Activated naive CD8-positive, alpha-beta T cell treated with anti-CD3 and anti-CD28 coated beads, Interleukin-2, amount 10 ng/mL, durations not matched to agents 7 days and 5 days (primary cell): ENCODE data around the gene NAALADL2. TPM values are rescaled to one million over a fixed set of nuclear protein-coding genes. Genes with fewer than 3 reads are reported as not detected.

Experiments
- ATAC-seq: fragments of 150-1000 bp; cut with Tn5 transposase; one replicate; pipeline ENCODE4 v1.10.0; 2021; ENCODE audit warnings: low read depth, moderate library complexity
- POLR2A ChIA-PET: fragments of 350-600 bp; sonication (Branson Sonifier 250); formaldehyde crosslinking; loops from one replicate; lab custom pipeline; 2021; ENCODE audit warnings: antibody characterized with exemption; lab: Charles Lee
- DNase-seq: peaks from one replicate; pipeline ENCODE4 v3.0.0; 2021
- H3K27ac Mint-ChIP-seq: one replicate; pipeline ENCODE4 v1.8.0; 2022; ENCODE audit warnings: mild to moderate bottlenecking, mixed read lengths
- H3K27me3 Mint-ChIP-seq: one replicate; pipeline ENCODE4 v1.8.0; 2022; ENCODE audit warnings: mild to moderate bottlenecking, moderate library complexity, mixed read lengths
- H3K36me3 Mint-ChIP-seq: one replicate; pipeline ENCODE4 v1.8.0; 2021; ENCODE audit warnings: mild to moderate bottlenecking, mixed read lengths
- H3K4me1 Mint-ChIP-seq: one replicate; pipeline ENCODE4 v1.8.0; 2021; ENCODE audit warnings: mixed read lengths
- H3K4me3 Mint-ChIP-seq: one replicate; pipeline ENCODE4 v1.8.0; 2022; ENCODE audit warnings: mild to moderate bottlenecking, moderate library complexity, mixed read lengths
- H3K9me3 Mint-ChIP-seq: one replicate; pipeline ENCODE4 v1.8.0; 2021; ENCODE audit warnings: mixed read lengths
- total RNA-seq, 2 experiments: library from RNA; stranded (reverse); gene quantifications; one replicate each; pipeline ENCODE4 v1.2.3, GENCODE V29; 2021

Gene NAALADL2
- total RNA-seq, 2 experiments from 2014 or later = not detected

DNA sequence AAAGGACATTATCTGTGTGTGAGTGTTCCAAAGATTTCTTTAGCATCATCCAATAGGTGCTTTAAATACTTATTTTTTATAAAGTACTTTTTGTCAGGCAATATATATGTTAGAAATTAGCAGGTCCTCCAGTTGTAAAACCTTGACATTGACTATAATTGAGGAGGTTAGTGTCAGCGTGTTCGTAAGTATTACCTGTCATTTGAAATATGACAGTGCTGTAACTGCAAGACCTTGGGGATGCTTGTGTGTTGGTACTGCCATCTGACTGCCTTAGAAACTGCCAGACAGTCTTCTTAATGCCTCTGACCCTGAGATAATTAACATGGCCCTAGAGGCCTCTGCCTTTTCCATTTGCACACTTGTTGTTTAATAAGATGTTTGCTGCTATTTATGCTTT lies 170.7 kb downstream of the NAALADL2 start:
- no peaks in the 10 kb centered on the region for H3K27me3 Mint-ChIP-seq
- DNase-seq = no peak
- H3K27ac Mint-ChIP-seq = no peak overlapping the region
- ATAC-seq = no peak
- no peak overlapping the region for H3K4me3 Mint-ChIP-seq
- H3K4me1 Mint-ChIP-seq = no peaks in the 10 kb centered on the region
- POLR2A ChIA-PET = no interaction called here
- H3K9me3 Mint-ChIP-seq = peaks cover 2% of the 10 kb centered on the region
- no peaks in the 10 kb centered on the region for H3K36me3 Mint-ChIP-seq

DNA sequence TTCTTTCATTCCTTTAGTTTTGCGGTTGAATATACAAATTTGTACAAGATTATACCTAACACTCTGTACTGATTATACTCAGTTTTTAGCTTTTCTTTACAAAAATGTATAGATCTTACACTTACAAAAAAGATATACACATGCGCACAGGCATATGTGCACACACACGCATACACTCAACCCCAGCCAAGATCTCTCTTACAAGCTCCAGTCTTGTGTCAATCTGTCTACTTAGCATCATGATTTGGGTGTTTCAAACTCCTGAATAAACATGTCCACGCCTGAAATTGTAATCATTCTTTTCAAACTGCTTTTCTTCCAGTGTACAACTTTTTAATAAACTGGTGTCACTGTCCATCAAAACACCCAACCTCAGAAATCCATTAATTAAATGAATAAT lies 180.7 kb downstream of the NAALADL2 start:
- no peaks in the 10 kb centered on the region for H3K36me3 Mint-ChIP-seq
- H3K27me3 Mint-ChIP-seq = no peaks in the 10 kb centered on the region
- ATAC-seq = no peak
- POLR2A ChIA-PET = no interaction called here
- no peaks in the 10 kb centered on the region for H3K4me1 Mint-ChIP-seq
- no peak overlapping the region for H3K27ac Mint-ChIP-seq
- no peak overlapping the region for H3K4me3 Mint-ChIP-seq
- peaks cover 2% of the 10 kb centered on the region for H3K9me3 Mint-ChIP-seq
- DNase-seq = no peak

DNA sequence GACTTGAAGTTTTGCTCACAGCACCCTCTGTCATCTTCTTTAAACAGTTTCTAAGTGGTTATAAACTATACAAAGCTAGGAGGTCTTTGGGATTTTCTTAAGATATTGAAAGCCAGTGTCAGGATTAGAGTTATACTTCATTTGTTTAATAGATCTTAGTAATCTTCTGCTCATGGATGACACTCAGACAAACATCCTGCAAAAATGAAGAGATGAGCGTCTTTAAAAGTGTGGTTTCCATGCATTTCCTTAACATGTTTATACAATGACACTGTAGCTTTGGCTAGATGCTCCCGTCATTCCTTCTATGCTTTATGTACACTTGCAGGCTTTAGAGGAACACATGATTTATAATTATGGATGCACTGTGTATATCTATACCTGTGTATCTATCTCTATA lies 182.2 kb downstream of the NAALADL2 start:
- Mint-ChIP-seq H3K9me3 (no peaks in the 10 kb centered on the region), H3K4me3 (no peak overlapping the region), H3K4me1 (no peaks in the 10 kb centered on the region), H3K36me3 (no peaks in the 10 kb centered on the region), H3K27me3 (no peaks in the 10 kb centered on the region), H3K27ac (no peak overlapping the region)
- no peak for DNase-seq
- ATAC-seq = no peak
- POLR2A ChIA-PET = no interaction called here

DNA sequence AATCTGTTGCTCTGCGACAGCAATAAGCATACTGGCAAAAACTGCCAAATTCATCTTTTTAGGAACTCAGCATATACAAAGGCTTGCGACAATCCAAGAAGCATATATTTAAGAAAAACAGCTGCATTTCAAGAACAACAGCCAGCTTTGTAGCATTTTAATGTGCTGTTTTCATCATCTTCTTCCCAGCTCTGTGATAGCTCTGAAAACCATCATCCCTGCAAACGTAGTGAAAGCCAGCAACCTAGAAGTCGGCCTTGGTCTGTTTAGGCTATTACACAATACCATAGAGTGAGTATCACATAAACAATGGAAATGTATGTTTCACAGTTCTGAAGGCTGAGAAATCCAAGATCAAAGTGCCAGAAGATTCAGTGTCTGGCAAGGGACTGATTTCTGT lies 187.5 kb downstream of the NAALADL2 start:
- ATAC-seq = no peak

DNA sequence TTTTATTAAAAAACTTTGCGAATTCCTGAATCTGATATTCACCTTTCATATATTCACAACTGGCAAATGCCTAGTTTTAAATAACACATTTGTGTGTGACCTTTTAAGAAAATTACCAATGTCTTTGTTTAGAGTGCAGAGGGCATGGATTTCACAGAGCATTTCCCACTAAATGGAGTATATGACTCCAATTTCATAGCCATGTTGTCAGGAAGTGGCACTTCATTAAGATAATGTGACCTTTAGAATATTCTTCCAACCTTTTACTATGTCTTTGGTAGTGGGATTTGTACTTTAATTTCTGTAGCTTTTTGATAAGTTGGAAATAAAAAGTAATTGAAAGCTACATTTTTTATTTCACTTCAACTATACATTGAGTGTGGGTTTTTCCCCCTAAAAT lies 188.7 kb downstream of the NAALADL2 start:
- ATAC-seq (no peak), DNase-seq (no peak)
- POLR2A ChIA-PET = no interaction called here
- no peak overlapping the region for H3K27ac Mint-ChIP-seq
- no peaks in the 10 kb centered on the region for H3K4me1 Mint-ChIP-seq
- no peak overlapping the region for H3K4me3 Mint-ChIP-seq
- H3K27me3 Mint-ChIP-seq = no peaks in the 10 kb centered on the region
- no peaks in the 10 kb centered on the region for H3K36me3 Mint-ChIP-seq
- H3K9me3 Mint-ChIP-seq = peaks cover 4% of the 10 kb centered on the region

More for the DNA sequence above, 187.5 kb downstream of the NAALADL2 start:
- peaks cover 3% of the 10 kb centered on the region for H3K9me3 Mint-ChIP-seq
- POLR2A ChIA-PET = no interaction called here
- DNase-seq = no peak
- no peak overlapping the region for H3K4me3 Mint-ChIP-seq
- no peaks in the 10 kb centered on the region for H3K4me1 Mint-ChIP-seq
- no peaks in the 10 kb centered on the region for H3K36me3 Mint-ChIP-seq
- no peak overlapping the region for H3K27ac Mint-ChIP-seq
- no peaks in the 10 kb centered on the region for H3K27me3 Mint-ChIP-seq

DNA sequence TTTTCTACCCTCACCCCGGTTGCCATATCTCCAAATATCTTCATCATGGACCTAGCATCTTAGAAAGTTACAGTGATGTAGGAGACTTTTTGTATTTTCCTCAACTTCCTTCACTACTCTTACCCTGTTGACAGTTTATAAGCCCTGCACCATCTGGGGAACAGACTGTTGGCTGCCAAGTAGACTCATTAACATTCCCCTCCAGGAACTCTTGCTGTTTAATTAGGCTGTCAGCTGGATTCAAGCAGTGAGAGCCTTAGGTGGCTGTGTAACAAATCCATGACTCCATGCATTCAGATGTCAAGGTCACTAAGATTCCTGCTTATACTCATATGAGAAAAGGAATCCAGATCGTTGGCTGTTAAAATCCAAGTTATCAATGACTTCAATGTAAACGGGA lies 198.3 kb downstream of the NAALADL2 start:
- no peak overlapping the region for H3K4me3 Mint-ChIP-seq
- no peaks in the 10 kb centered on the region for H3K36me3 Mint-ChIP-seq
- no peaks in the 10 kb centered on the region for H3K4me1 Mint-ChIP-seq
- H3K27ac Mint-ChIP-seq = no peak overlapping the region
- ATAC-seq (no peak), DNase-seq (no peak)
- H3K9me3 Mint-ChIP-seq = peaks cover 7% of the 10 kb centered on the region
- H3K27me3 Mint-ChIP-seq = no peaks in the 10 kb centered on the region
- POLR2A ChIA-PET = no interaction called here

DNA sequence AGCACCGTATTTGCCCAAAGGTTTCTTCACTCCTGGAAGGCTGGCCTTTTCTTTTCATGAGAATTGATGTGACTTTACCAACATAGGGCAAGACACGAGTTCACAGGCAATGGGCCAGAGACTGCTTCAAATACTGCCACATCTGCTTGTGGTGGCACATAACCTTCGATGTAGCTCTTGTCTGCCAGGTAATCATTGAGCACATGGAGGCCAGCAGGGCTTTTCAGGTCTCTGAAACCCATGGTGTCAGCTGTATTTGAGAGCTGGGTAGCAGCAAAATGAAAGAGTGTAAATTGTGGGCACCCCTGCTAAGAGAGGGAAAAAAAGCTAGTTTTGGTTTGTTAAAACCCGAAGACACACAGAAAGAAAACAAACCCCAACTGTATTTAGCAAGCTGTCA lies 200.7 kb downstream of the NAALADL2 start:
- POLR2A ChIA-PET = no interaction called here
- Mint-ChIP-seq H3K36me3 (no peaks in the 10 kb centered on the region), H3K27ac (no peak overlapping the region), H3K27me3 (no peaks in the 10 kb centered on the region), H3K4me1 (no peaks in the 10 kb centered on the region), H3K9me3 (peaks cover 2% of the 10 kb centered on the region), H3K4me3 (no peak overlapping the region)
- ATAC-seq = no peak
- no peak for DNase-seq

DNA sequence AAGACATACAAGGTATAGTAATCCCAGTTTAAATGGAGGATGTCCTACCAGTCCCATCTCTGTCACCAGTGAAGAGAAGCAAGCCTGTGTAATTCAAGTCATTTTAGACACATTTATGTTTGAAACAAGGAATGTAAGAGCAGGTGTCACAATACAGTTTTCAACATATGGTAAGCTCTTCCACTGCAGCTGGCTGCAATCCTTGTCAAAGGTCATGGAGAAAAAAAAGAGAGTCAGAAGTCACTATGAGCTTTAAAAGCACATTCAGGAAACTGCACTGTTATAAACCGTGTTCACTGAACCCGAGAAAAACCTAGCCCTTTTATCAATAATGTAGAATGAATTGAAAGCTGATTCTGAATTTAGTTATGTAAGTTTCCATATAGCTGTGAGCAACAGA lies 206.4 kb downstream of the NAALADL2 start:
- H3K9me3 Mint-ChIP-seq = peaks cover 1% of the 10 kb centered on the region

DNA sequence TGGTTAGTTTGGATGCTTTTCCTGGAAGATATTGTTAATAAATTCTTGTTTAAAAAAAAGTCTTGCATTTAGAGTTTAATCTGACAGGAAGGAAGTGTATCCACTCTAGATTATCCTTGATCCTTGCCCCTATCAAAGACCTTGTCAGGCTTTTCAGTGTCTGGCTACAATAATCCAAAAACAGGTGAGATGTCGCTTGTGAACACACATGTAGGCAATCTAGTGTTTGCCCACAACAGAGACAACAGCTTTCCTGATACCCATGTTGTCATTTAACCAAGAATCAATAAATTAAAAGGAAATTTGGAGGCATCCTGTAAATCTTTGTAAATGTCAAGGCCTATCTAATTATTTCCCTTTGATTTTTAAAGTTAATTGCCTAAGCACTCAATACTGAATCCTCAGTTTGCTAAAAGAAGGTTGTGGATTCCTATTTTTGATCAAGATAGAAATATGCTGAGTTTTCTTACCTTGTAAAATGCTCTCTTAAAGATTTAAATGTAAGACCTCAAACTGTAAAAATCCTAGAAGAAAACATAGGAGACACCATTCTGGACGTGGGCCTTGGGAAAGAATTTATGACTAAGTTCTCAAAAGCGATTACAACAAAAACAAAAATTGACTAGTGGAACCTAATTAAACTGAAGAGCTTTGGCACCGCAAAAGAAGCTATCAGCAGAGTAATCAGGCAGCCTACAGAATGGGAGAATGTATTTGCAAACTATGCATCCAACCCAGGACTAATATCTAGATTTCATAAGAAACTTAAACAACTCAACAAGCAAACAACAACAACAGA lies 207.7 kb downstream of the NAALADL2 start:
- Mint-ChIP-seq H3K36me3 (no peaks in the 10 kb centered on the region), H3K4me3 (no peak overlapping the region), H3K27ac (no peak overlapping the region), H3K9me3 (no peaks in the 10 kb centered on the region), H3K4me1 (no peaks in the 10 kb centered on the region), H3K27me3 (no peaks in the 10 kb centered on the region)
- ATAC-seq (no peak), DNase-seq (no peak)
- POLR2A ChIA-PET = no interaction called here

More for the DNA sequence above, 206.4 kb downstream of the NAALADL2 start:
- DNase-seq = no peak
- H3K4me3 Mint-ChIP-seq = no peak overlapping the region
- no peak for ATAC-seq
- POLR2A ChIA-PET = no interaction called here
- no peaks in the 10 kb centered on the region for H3K36me3 Mint-ChIP-seq
- H3K27me3 Mint-ChIP-seq = no peaks in the 10 kb centered on the region
- no peaks in the 10 kb centered on the region for H3K4me1 Mint-ChIP-seq
- no peak overlapping the region for H3K27ac Mint-ChIP-seq

DNA sequence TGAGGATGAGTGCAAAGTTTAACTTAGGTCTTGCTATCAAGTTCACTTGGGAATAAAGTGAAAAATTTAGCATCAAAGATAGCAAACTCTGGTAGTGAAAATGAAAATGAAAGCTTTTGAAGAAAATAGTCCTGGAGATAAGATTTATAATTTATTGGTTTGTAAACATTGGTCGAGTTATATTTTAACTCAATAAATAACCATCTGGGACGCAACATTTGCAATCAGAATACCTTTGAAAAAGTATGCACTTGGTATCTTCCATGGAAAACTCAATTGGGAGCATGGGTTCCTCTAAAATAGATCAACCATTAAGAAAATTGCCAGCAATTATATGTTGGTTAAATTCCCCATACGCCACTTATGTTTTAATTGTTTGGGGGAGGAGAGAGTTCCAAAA lies 209.5 kb downstream of the NAALADL2 start:
- Mint-ChIP-seq H3K4me1 (no peaks in the 10 kb centered on the region), H3K9me3 (no peaks in the 10 kb centered on the region), H3K27me3 (no peaks in the 10 kb centered on the region), H3K36me3 (no peaks in the 10 kb centered on the region), H3K4me3 (no peak overlapping the region), H3K27ac (no peak overlapping the region)
- POLR2A ChIA-PET = no interaction called here
- ATAC-seq (no peak), DNase-seq (no peak)

DNA sequence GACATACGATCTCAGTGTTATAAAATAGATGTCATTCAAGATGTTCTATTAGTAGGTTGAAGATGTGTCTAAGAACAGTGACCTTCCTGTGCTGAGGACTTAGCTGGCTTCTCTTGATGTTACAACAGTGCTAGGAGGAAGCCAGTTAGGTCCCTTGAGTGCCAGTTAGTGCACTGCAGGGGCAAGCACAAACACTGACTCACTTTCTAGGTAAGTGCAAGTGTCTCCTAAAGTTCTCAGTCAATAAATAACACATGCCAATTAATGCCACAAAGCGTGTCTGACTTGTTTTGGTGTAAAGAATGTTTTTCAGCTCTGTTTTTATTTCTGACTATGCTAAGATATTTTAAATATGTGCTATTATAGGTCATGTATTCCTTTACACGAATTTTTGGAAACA lies 211.8 kb downstream of the NAALADL2 start:
- Mint-ChIP-seq H3K4me3 (no peak overlapping the region), H3K36me3 (no peaks in the 10 kb centered on the region), H3K27ac (no peak overlapping the region), H3K27me3 (no peaks in the 10 kb centered on the region), H3K4me1 (no peaks in the 10 kb centered on the region), H3K9me3 (no peaks in the 10 kb centered on the region)
- ATAC-seq = no peak
- POLR2A ChIA-PET = no interaction called here
- DNase-seq = no peak

DNA sequence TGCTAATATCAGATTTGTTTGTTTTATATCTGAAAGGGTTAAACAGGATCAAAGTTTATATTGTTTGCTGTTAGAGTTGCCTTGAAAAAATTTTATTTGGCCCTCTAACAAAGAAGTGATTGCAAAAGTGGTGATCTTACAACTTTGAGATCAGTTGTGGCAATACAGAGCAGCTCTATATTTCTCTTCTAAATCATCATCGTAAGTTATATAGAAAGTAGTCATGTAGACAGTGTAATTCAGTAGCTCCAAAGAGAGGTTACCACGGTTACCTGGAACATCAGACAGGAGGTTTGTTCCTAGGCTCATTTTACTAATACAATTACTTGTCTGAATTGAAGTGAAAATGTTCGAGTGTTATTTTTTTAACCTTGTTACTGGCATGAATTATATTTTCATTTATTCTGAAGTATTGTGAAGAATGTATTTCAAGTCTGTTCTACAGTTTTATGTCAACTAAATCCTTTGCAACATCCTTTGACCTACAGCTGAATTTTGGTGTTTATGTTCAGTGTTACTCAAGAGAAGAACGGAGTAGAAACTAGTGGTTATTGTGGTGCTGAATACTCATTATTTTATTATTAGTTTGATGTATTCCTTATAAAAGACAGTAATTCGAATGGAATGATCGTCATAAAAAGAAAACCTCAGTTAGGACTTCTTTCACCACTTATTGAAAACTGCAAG lies 214.2 kb downstream of the NAALADL2 start:
- Mint-ChIP-seq H3K9me3 (no peaks in the 10 kb centered on the region), H3K27me3 (no peaks in the 10 kb centered on the region), H3K4me3 (no peak overlapping the region), H3K27ac (no peak overlapping the region), H3K36me3 (no peaks in the 10 kb centered on the region), H3K4me1 (no peaks in the 10 kb centered on the region)
- ATAC-seq (no peak), DNase-seq (no peak)
- POLR2A ChIA-PET = no interaction called here

DNA sequence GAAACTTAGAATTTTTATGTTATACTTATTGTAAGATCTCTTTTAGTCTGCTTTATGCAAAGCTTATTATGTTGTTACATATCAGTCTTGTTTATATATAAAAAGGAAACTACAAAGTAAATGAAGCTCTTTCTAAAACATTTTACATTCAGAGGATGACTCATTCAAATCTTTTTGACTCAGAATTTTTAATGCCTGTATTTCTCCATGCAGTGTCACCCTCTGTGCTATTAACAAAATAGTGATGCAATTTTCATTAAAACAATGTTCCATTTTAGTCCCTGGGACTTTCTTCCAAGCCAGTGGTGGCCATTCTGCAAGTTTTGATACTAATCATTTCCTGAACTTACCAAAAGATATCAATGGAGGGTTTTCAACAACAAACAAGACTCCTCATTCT lies 216.1 kb downstream of the NAALADL2 start:
- H3K4me3 Mint-ChIP-seq = no peak overlapping the region
- H3K27me3 Mint-ChIP-seq = no peaks in the 10 kb centered on the region
- no peaks in the 10 kb centered on the region for H3K4me1 Mint-ChIP-seq
- DNase-seq = no peak
- H3K36me3 Mint-ChIP-seq = no peaks in the 10 kb centered on the region
- no peak overlapping the region for H3K27ac Mint-ChIP-seq
- POLR2A ChIA-PET = no interaction called here
- no peaks in the 10 kb centered on the region for H3K9me3 Mint-ChIP-seq
- no peak for ATAC-seq

DNA sequence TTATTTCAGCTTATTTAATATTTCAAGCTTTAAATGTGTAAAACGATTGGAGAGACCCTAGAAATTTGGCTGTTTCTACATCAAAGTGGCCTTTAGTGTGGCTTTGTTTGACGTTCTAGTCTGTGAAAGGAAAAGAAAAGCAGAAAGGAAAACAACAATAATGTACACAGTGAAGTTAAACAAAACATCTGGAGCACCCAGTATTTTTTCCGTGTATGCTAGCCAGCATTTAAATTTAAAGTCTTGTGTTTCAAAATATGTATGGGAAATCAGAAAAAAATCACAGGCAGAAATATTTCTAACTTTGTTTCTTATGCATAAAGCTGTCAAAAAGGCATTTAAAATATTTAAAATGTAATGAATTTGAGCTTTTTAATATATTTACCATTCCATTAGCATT lies 218.1 kb downstream of the NAALADL2 start:
- Mint-ChIP-seq H3K4me1 (no peaks in the 10 kb centered on the region), H3K27ac (no peak overlapping the region), H3K9me3 (no peaks in the 10 kb centered on the region), H3K4me3 (no peak overlapping the region), H3K36me3 (no peaks in the 10 kb centered on the region), H3K27me3 (no peaks in the 10 kb centered on the region)
- DNase-seq (no peak), ATAC-seq (no peak)
- POLR2A ChIA-PET = no interaction called here
